Endometrial microvascular endothelial cells (primary cell): ENCODE data around the gene CR1L. TPM values are rescaled to one million over a fixed set of nuclear protein-coding genes. Genes with fewer than 3 reads are reported as not detected.
"Not testable (repeated sequence)": the region's sequence is repeated elsewhere in the genome, so short reads cannot be mapped to it uniquely, and the experiment has no call there.

ENCODE experiments used
- in situ Hi-C: cut with HindIII; loops from 2 replicates; pipeline ENCODE4 v1.10.0; 2017; ENCODE audit warnings: low sequenced_read_pairs, low pct_unique_long_range_greater_than_20kb; ENCODE audit errors: inconsistent ontology term
- total RNA-seq: library from RNA; depleted of rRNA; stranded (reverse); fragments of >200 nt; gene quantifications from one replicate; pipeline ENCODE4 v1.2.3, GENCODE V29; 2015; ENCODE audit errors: inconsistent ontology term

Gene CR1L
- total RNA-seq, 1 donor from 2014 or later: not detected

DNA sequence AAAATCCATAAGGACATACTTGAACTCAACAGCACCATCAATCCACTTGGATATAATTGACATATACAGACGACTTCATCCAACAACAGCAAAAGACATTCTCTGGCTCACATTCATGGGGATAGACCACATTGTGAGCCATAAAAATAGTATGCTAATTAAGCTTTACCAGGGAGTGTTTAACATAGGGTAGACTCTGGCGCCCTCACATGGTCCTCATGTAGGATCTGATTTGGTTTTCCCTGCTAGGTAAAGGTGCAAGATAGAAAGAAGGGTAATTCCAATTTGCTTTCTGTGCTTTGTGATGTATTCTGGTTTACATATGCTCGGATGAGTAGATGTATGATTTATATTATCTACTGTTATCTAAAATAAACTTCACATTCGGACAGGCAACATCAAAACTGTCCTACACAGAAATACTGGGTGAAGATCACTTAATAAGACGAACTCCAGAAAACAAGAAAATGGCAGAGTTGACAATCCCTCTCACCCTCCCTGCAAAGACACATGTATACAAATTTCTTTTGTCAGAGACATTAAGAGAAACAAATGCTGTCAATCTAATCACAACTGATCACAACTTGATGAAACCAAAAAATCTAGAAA is 27.7 kb downstream of the CR1L start:
- in situ Hi-C loops: no loop called here

GRCh38 chr1:207673399-207673798 is 28.5 kb downstream of the CR1L start:
- in situ Hi-C loops: no loop called here

DNA sequence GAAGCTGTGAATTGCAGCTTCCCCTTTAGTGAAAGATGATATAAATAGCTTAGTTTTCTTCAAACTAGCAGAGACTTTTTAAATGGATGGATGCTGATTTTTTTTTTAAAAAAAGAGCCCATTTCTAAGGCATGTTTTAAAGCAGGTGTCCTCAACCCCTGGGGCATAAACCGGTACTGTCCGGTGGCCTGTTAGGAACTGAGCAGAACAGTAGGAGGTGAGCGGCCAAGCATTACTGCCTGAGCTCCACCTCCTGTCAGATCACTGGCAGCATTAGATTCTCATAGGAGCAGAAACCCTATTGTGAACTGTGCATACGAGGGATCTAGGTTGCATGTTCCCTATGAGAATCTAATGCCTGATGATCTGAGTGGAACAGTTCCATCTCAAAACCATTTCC is 31.2 kb downstream of the CR1L start:
- in situ Hi-C loops: no loop called here

DNA sequence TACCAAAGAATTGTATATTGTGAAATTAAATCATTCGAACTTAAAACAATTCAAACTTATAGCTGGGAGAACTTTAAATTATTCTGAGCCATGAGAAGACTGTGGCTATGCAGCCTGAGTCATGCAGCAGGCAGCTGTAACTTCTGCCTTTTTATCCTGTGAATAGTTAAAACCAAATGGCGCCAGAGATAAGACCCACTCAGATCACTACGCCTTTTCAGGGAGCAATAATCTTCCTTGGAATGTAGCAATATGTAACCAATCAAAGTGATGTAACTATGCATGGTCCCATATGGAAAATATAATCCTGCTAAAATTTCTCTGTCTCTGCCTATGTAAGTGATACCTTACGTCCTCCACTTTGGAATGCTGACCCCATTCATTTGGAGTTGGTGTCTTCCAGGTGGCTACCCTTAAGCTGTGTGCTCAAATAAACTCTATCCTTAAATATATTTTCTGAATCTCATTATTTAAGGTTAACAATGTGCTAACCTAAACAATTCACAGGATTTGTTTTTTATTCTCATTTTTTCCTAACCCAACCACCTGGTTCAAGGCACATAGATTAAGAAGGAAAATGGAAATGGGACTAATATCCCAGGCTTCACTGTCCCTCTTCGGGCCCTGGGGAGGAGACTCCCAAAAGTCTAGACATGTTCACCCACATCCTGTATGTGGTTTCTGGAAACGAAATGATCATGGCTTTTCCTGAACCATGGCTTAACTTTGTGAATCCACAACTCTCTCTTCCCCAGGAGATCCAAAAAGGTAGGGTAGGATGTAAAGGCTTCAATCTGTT is 35.9 kb downstream of the CR1L start:
- in situ Hi-C loops: not testable (repeated sequence)

- in situ Hi-C loops: not testable (repeated sequence)
Measured at GRCh38 chr1:207682872-207683434, 38.0 kb downstream of the CR1L start.

DNA sequence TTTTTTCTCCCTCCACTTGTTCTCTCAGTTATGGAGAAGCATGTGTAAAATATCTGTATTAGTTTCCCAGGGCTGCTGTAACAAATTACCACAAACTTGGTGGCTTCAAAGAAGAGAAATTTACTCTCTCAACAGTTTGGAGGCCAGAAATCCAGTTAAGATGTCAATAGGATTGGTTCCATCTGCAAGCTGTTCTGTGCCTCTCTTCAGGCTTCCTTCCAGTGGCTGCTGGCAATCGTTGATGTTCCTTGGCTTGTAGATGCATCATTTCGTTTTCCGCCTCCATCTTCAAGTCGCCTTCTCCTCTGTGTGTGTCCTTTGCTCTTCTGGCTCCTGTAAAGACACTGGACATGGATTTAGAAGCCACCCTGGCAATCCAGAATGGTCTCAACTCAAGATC is 45.6 kb downstream of the CR1L start:
- in situ Hi-C loops: not testable (repeated sequence)

GRCh38 chr1:207691010-207691409 is 46.1 kb downstream of the CR1L start:
- in situ Hi-C loops: no loop called here

DNA sequence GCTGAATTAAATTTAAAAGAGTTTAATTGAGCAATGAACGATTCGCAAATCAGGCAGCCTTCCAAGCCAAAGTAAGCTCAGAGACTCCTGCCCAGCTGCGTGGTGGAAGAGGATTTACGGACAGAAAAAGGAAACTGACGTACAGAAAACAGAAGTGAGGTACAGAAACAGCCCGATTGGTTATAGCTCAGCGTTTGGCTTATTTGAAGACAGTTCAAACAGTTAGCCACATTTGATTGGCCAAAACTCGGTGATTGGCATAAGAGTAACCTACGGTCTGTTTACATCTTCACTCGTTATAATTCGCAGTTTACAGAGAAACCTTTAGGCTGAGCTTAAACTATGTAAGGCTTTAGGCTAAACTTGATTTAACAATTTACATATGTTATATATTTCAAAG is 46.9 kb downstream of the CR1L start:
- in situ Hi-C loops: no loop called here

GRCh38 chr1:207692291-207692690 is 47.4 kb downstream of the CR1L start:
- in situ Hi-C loops: not testable (repeated sequence)

DNA sequence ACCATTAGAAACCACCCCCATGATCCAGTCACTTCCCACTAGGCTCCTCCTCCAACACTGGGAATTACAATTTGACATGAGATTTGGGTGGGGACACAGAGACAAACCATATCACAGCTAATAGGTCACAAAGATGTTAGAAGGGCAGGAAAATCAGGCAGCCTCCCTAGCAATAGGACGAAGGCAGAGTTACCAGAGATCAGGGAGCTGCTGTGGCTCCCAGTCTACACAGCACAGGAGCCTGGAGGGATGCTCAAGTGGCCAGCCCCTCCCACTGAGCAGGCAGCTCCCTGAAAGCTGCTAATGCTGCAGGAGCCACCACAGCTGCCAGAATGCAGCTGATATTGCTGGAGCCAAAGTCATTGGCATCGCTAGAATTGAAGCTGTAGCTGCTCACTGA is 51.0 kb downstream of the CR1L start:
- in situ Hi-C loops: no loop called here

- in situ Hi-C loops: no loop called here
Measured at GRCh38 chr1:207698822-207699483, 54.0 kb downstream of the CR1L start.

DNA sequence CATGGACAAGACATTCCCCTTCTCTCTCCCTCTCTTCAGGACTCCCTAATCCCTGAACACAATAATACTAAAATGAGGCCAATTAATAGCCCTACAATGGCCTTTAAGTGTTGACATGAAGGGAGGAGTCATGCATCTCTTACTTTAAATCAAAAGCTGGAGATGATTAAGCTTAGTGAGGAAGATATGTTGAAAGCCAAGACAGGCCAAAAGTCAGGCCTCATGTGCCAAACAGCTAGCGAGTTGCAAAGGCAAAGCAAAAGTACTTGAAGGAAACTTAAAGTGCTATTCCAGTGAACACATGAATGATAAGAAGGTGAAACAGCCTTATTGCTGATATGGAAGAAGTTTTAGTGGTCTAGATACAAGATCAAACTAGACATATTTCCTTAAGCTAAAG is 57.4 kb downstream of the CR1L start:
- in situ Hi-C loops: no loop called here

- in situ Hi-C loops: no loop called here
Measured at GRCh38 chr1:207703712-207704111, 58.8 kb downstream of the CR1L start.

DNA sequence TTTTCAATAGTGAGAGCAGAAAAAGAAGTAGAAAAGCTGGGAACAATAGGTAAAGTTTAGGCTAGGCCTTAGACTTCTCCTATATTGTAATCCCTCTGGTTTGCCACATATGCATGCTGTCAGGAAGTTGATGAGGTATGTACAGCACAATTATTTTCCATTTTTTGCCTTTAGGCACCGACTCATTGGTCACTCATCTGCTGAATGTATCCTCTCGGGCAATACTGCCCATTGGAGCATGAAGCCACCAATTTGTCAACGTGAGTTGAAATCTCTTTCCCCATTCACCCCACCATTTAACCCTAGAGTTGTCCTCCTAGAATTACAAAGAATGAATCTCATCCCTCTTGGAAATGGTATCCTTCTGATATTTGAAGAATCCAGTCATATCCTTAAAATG is 63.1 kb downstream of the CR1L start:
- in situ Hi-C loops: not testable (repeated sequence)

DNA sequence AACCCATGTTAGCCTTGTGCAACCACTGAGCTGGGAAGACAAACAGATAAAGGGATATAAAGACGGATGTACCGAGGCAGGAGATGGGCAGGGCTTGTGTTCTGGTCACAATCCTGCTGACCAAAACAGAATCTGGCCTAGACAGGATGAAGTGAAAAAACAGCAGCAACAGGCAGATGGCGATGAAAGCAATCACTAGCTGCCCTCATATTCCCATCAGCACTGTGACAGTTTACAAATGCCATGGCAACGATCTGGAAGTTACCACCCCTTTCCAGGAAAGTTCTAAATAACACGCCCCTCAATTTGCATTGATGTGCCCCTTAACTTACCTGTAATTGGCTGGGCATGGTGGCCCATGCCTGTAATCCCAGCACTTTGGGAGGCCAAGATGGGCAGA is 66.4 kb downstream of the CR1L start:
- in situ Hi-C loops: no loop called here

- in situ Hi-C loops: not testable (repeated sequence)
Measured at GRCh38 chr1:207712701-207713100, 67.8 kb downstream of the CR1L start.

DNA sequence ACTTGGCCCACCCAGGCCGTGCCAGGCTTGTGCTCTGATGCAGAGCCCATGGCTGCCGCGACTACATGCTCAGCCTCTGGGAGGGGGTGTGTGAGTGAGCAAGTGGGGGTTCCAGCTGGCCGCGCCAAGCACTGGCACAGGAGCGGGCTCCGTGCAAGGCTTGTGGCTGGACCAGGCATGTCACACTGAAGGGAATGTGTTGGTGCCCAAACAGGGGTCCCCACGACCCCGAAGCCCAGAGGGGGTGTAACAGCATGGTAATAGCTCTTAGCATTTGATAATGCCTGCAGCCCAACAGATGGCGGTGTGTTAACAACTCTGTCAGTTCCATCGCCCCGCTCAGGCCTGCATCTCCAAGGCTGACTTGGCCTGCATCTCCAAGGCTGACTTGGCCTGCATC is 68.6 kb downstream of the CR1L start:
- in situ Hi-C loops: no loop called here

GRCh38 chr1:207719234-207719633 is 74.3 kb downstream of the CR1L start:
- in situ Hi-C loops: no loop called here

DNA sequence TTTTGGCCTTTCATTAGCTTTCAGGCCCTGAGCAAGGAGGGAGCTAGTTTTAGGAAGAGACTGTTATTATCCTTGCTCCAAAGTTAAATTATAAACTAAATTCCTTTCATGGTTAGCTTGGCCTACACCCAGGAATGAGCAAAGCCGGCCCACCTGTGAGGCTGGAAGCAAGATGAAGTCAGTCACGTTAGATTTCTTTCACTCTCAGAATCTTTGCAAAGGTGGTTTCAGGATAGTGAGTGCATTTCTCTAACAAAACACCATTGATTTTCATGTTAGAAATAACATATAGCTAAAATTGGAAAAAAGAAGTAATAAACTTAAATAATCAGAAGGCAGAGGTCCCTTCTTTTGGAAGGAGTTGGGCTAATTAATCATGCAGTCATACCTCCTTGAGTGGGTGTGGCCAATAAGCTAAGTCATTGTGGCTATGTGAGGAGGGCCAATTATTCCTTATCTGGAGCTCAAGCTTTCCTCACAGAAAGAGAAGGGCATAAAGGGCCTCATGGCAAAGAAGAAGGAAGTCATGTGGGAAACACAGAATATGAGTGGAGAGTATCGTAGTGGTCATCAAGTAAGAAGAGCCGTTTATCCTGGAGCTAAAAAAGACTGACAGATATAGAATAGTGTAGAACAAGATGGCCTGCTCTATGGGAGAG is 83.4 kb downstream of the CR1L start:
- in situ Hi-C loops: not testable (repeated sequence)
